Brain microvascular endothelial cell (primary cell): ENCODE results near the gene ABCA2.

ENCODE experiments used
- DNase-seq: peaks from one replicate; pipeline ENCODE4 v3.0.0-alpha.2; 2020
- H3K27ac ChIP-seq: fragments of 250-450 bp; sonication (Bioruptor Pico); 2 replicates; pipeline ENCODE4 v1.5.1; 2020; ENCODE audit warnings: mild to moderate bottlenecking, moderate library complexity
- H3K27me3 ChIP-seq: fragments of 250-450 bp; sonication (Bioruptor Pico); replicated peaks from 2 replicates; pipeline ENCODE4 v1.5.1; 2020; ENCODE audit warnings: mild to moderate bottlenecking
- H3K36me3 ChIP-seq: fragments of 250-450 bp; sonication (Bioruptor Pico); replicated peaks from 2 replicates; pipeline ENCODE4 v1.5.1; 2020; ENCODE audit warnings: mild to moderate bottlenecking
- H3K4me3 ChIP-seq: 2 replicates; pipeline ENCODE4 v1.5.1; 2011; ENCODE audit warnings: low read depth, mild to moderate bottlenecking, control low read depth, low read length, moderate library complexity
- CTCF ChIP-seq: IDR thresholded peaks from 2 replicates; pipeline ENCODE4 v1.5.1; 2011; ENCODE audit warnings: low read depth, mild to moderate bottlenecking, moderate library complexity, low read length, control low read depth, inconsistent platforms; ENCODE audit errors: missing control alignments
- in situ Hi-C: cut with HindIII; loops from 2 replicates; pipeline ENCODE4 v1.10.0; 2017; ENCODE audit warnings: low sequenced_read_pairs, low pct_ligation_motif_present

ABCA2 gene

DNA sequence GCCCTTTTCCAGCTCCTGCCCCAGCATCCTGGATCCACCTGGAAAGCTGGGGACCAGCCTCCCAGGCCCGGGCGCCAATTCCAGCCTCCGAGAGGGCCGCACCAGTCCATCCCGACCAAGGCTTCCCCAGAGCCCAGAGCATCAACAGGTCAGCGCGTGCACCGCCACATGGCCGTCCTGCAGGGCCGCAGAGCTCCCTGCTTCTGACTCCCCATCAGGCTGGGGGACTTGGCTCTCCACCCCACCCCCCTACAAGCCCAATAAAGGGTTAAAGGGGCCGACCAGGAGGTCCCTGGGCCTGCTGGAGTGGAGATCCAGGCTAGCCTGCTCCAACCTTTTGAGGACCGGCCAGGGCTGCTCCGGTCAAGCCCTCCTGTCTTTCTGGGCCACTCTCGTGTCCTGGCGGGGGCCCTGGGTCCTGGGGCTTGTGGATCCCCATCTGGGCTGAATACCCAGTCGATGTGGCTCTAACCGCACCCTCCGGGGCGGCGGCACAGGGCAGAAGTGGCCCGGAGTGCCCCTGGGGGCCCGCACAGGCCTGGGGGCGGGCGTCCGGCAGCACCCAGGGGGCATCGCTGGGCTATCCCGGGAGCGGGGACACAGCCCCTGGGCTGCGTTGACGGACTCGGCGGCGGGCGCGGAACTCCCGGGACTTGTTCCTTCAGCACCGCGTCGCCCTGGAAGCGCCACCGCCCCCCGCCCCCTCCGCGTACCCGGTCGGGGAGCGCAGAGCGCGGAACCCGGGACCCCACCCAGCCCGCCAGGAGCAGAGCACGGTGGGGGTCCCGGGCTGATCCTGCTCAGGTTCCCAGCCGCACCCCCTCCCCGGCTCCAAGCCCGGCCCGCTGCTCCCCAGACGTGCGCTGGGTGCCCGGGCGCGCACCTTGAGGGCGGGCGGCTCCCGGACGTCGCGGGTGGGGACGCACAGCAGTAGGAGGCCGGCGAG, 25.2 kb upstream of the ABCA2 start:
- TF ChIP-seq CTCF = no peak
- Histone ChIP-seq H3K27me3 (peaks cover 41% of the 10 kb centered on the region), H3K36me3 (no peaks in the 10 kb centered on the region), H3K4me3 (no peak overlapping the region), H3K27ac (no peak overlapping the region)
- DNase-seq = no peak
- in situ Hi-C loops = no loop called here

- H3K27me3 ChIP-seq = peaks cover 41% of the 10 kb centered on the region
These were observed 24.3 kb upstream of the ABCA2 start for GRCh38 chr9:137052293-137052692.

DNA sequence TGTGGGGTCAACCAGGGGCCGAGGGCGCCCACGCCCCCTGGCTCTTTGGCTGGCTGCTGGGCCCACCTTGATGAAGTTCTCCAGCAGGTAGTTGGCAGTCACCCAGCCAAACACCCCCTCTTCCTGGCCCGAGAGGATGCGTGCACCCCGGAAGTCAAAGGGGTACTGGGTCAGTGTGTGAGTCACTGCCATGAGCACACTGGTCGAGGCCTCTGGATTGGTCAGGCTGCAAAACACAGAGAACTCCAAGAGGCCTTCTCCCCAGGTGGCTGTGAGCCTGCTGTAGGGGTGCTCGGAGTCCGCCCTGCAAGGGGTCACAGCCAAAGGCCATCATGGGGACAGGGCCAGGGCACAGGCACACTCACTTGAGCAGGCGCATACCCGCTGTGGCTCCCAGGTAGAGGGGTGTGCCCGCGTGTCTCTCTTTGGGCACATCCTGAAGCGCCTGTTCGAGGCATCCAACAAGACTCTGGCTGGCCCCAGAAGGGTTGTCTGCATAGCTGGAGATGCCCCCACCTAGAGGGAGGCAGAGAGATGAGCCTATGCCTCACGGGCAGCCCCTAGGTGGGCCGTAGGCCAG, 23.2 kb upstream of the ABCA2 start:
- no peak for DNase-seq
- in situ Hi-C loops = no loop called here
- Histone ChIP-seq H3K4me3 (no peak overlapping the region), H3K27ac (no peak overlapping the region), H3K27me3 (peaks cover 41% of the 10 kb centered on the region), H3K36me3 (no peaks in the 10 kb centered on the region)
- no peak for TF ChIP-seq CTCF

More at GRCh38 chr9:137052293-137052692, 24.3 kb upstream of the ABCA2 start:
- in situ Hi-C loops = no loop called here
- no peak for TF ChIP-seq CTCF
- Histone ChIP-seq H3K4me3 (no peak overlapping the region), H3K27ac (no peak overlapping the region), H3K36me3 (no peaks in the 10 kb centered on the region)
- DNase-seq = no peak

- Histone ChIP-seq H3K27me3 (peaks cover 41% of the 10 kb centered on the region), H3K4me3 (no peak overlapping the region), H3K36me3 (no peaks in the 10 kb centered on the region), H3K27ac (no peak overlapping the region)
- DNase-seq = no peak
- in situ Hi-C loops = no loop called here
- no peak for TF ChIP-seq CTCF
These were observed 22.5 kb upstream of the ABCA2 start for GRCh38 chr9:137050570-137050969.

GRCh38 chr9:137049544-137050449, 21.8 kb upstream of the ABCA2 start:
- Histone ChIP-seq H3K4me3 (no peak overlapping the region), H3K27ac (no peak overlapping the region), H3K36me3 (no peaks in the 10 kb centered on the region), H3K27me3 (peaks cover 40% of the 10 kb centered on the region)
- DNase-seq = no peak
- in situ Hi-C loops = loop anchor here (25.0 kb wide), 2 partner anchors 112 to 237 kb away; partner anchors contain the start of genes C8G, FBXW5 and RABL6
- peak; percentile 66 for TF ChIP-seq CTCF
